HL-60 (cell line): Measurements from ENCODE around the gene TRAPPC12.

ENCODE experiments used
- CTCF ChIP-seq: IDR thresholded peaks from one replicate; pipeline ENCODE4 v1.5.1; 2011; ENCODE audit warnings: low read length, control low read depth, inconsistent platforms; ENCODE audit not compliant: insufficient read depth
- GABPA ChIP-seq: IDR thresholded peaks from 2 replicates; pipeline ENCODE4 v1.6.1; 2012; ENCODE audit warnings: low read depth
- POLR2AphosphoS5 ChIP-seq: IDR thresholded peaks from 2 replicates; pipeline ENCODE4 v1.6.1; 2012; ENCODE audit warnings: low read depth
- REST ChIP-seq: IDR thresholded peaks from 2 replicates; pipeline ENCODE4 v1.6.1; 2012; ENCODE audit warnings: low read depth; ENCODE audit not compliant: insufficient replicate concordance
- SPI1 ChIP-seq: IDR thresholded peaks from 2 replicates; pipeline ENCODE4 v1.6.1; 2012; ENCODE audit warnings: low read depth, mild to moderate bottlenecking, borderline replicate concordance

- no peak for TF ChIP-seq CTCF
- TF ChIP-seq POLR2AphosphoS5, result no peak
- no peak for TF ChIP-seq REST
- TF ChIP-seq SPI1, result no peak
- TF ChIP-seq GABPA, result no peak
Measured at GRCh38 chr2:3503046-3503445, 123.6 kb downstream of the TRAPPC12 start.
